WTC11 (cell line): ENCODE data around the gene MAPRE2.

Experiments used
- CREM ChIP-seq: sonication (generic); formaldehyde crosslinking; IDR thresholded peaks from 2 replicates; pipeline ENCODE4 v1.8.1; 2022; ENCODE audit warnings: mild to moderate bottlenecking, missing genetic modification reagents, moderate library complexity
- FOXK1 ChIP-seq: sonication (generic); formaldehyde crosslinking; IDR thresholded peaks from 2 replicates; pipeline ENCODE4 v1.8.0; 2022; ENCODE audit warnings: mild to moderate bottlenecking, moderate library complexity, missing genetic modification reagents
- JUN ChIP-seq: sonication (generic); formaldehyde crosslinking; IDR thresholded peaks from 2 replicates; pipeline ENCODE4 v1.8.0; 2023; ENCODE audit warnings: mild to moderate bottlenecking, missing genetic modification reagents
- NR3C1 ChIP-seq: sonication (generic); formaldehyde crosslinking; conservative IDR thresholded peaks from 2 replicates; pipeline ENCODE4 v1.8.1; 2023; ENCODE audit warnings: low read depth, mild to moderate bottlenecking, missing genetic modification reagents
- OVOL2 ChIP-seq: fragments of 250-450 bp; sonication (Bioruptor Pico); IDR thresholded peaks from 2 replicates; pipeline ENCODE4 v1.9.0; 2021; ENCODE audit warnings: mild to moderate bottlenecking, borderline replicate concordance
- PRDM15 ChIP-seq: sonication (generic); formaldehyde crosslinking; IDR thresholded peaks from 2 replicates; pipeline ENCODE4 v1.8.0; 2022; ENCODE audit warnings: missing genetic modification reagents
- SMAD3 ChIP-seq: sonication (generic); formaldehyde crosslinking; IDR thresholded peaks from 2 replicates; pipeline ENCODE4 v1.8.0; 2022; ENCODE audit warnings: missing genetic modification reagents, mild to moderate bottlenecking, borderline replicate concordance
- TP53 ChIP-seq: sonication (generic); formaldehyde crosslinking; IDR thresholded peaks from 2 replicates; pipeline ENCODE4 v1.8.1; 2023; ENCODE audit warnings: mild to moderate bottlenecking, missing genetic modification reagents
- ZBTB21 ChIP-seq: sonication (generic); formaldehyde crosslinking; IDR thresholded peaks from 2 replicates; pipeline ENCODE4 v1.8.1; 2023; ENCODE audit warnings: mild to moderate bottlenecking, missing genetic modification reagents, borderline replicate concordance
- TF ChIP-seq, protein P1 (sequence below): sonication (generic); formaldehyde crosslinking; IDR thresholded peaks from 2 replicates; pipeline ENCODE4 v1.8.1; 2023; ENCODE audit warnings: mild to moderate bottlenecking, missing genetic modification reagents, borderline replicate concordance
- TF ChIP-seq, protein P2 (sequence below): fragments of 200-600 bp; IDR thresholded peaks from 2 replicates; pipeline ENCODE4 v1.8.0; 2022; ENCODE audit warnings: antibody characterized with exemption

- TF ChIP-seq SMAD3 (CRISPR knock-in tag) (no peak), PRDM15 (no peak), JUN (CRISPR knock-in tag) (no peak), NR3C1 (CRISPR knock-in tag) (no peak), FOXK1 (CRISPR knock-in tag) (no peak), OVOL2 (CRISPR knock-in tag) (no peak), TP53 (CRISPR knock-in tag) (no peak), CREM (CRISPR knock-in tag) (no peak), ZBTB21 (CRISPR knock-in tag) (no peak)
- TF ChIP-seq, protein P1, sequence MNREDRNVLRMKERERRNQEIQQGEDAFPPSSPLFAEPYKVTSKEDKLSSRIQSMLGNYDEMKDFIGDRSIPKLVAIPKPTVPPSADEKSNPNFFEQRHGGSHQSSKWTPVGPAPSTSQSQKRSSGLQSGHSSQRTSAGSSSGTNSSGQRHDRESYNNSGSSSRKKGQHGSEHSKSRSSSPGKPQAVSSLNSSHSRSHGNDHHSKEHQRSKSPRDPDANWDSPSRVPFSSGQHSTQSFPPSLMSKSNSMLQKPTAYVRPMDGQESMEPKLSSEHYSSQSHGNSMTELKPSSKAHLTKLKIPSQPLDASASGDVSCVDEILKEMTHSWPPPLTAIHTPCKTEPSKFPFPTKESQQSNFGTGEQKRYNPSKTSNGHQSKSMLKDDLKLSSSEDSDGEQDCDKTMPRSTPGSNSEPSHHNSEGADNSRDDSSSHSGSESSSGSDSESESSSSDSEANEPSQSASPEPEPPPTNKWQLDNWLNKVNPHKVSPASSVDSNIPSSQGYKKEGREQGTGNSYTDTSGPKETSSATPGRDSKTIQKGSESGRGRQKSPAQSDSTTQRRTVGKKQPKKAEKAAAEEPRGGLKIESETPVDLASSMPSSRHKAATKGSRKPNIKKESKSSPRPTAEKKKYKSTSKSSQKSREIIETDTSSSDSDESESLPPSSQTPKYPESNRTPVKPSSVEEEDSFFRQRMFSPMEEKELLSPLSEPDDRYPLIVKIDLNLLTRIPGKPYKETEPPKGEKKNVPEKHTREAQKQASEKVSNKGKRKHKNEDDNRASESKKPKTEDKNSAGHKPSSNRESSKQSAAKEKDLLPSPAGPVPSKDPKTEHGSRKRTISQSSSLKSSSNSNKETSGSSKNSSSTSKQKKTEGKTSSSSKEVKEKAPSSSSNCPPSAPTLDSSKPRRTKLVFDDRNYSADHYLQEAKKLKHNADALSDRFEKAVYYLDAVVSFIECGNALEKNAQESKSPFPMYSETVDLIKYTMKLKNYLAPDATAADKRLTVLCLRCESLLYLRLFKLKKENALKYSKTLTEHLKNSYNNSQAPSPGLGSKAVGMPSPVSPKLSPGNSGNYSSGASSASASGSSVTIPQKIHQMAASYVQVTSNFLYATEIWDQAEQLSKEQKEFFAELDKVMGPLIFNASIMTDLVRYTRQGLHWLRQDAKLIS (CRISPR knock-in tag), result no peak
- TF ChIP-seq, protein P2, sequence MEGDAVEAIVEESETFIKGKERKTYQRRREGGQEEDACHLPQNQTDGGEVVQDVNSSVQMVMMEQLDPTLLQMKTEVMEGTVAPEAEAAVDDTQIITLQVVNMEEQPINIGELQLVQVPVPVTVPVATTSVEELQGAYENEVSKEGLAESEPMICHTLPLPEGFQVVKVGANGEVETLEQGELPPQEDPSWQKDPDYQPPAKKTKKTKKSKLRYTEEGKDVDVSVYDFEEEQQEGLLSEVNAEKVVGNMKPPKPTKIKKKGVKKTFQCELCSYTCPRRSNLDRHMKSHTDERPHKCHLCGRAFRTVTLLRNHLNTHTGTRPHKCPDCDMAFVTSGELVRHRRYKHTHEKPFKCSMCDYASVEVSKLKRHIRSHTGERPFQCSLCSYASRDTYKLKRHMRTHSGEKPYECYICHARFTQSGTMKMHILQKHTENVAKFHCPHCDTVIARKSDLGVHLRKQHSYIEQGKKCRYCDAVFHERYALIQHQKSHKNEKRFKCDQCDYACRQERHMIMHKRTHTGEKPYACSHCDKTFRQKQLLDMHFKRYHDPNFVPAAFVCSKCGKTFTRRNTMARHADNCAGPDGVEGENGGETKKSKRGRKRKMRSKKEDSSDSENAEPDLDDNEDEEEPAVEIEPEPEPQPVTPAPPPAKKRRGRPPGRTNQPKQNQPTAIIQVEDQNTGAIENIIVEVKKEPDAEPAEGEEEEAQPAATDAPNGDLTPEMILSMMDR, result no peak
These were observed 140.9 kb downstream of the MAPRE2 start for GRCh38 chr18:35182151-35182550.
